ENCODE results near the gene EIF2D.

Gene EIF2D

DNA sequence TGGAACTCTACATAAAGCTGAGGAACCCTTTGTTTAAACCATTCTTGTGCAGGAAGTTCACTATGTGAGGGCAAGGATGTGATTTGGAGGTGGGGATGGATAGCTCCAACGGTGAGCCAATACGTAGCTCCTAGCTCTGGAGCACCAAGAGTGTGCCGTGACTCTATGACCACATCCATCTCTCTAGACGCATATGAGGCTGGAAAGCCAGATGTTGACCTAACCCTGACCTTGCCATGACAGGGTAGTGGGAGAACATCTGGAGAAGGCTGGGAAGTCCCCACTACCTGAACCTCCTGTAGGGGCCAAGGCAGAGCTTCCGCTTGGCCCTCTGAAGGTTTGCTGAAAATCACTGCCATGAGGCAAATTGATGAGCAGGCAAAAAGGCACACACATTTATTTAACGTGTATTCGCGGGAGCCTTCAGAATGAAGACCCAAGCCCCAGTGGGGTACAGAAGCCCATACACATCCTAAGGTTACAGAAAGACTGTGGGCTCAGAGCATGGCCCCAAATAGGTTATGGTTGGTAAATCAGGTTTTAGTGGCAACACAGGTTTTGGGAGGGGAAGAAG lies 43.4 kb downstream of the EIF2D start:
- DNase-seq: no peak

DNA sequence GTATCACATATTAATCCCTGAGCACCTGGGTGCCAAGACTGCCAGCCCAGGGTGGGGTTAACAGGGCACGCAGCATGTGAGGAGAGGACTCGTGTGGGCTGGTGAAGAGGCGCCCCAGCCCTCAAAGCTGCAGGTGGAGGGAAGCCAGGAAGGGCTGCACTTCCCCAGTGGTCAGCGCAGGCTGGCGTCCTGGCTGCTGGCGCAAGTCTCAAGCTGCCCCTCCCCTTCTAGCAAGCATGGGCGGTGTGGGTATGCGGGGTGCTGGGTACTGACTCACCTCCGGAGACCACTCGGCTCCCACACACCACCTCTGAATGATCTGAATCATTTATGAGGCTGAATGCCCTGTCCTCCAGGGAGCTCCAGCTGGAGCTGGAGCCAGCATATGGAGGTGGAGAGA lies 44.0 kb downstream of the EIF2D start:
- DNase-seq: no peak

DNA sequence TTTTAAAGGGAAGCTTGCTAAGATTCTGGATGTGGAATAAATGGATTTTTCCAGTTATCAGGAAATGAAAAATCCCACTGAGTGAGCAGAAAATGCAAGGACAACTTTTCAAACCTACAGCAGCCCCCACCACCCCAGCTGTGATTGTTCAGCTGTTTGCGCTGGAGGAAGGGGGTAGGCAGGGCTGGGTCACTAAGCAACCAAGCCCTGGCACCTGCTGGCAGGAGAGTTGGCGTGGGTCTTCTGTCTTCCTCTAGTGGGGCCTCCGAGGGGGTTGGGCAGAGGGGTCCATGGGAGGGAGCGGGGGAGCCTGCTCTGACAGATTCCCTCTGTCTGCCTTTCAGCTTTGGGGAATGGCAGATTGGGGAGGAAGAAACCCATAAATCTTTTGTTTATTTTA lies 45.3 kb downstream of the EIF2D start:
- no peak for DNase-seq

DNA sequence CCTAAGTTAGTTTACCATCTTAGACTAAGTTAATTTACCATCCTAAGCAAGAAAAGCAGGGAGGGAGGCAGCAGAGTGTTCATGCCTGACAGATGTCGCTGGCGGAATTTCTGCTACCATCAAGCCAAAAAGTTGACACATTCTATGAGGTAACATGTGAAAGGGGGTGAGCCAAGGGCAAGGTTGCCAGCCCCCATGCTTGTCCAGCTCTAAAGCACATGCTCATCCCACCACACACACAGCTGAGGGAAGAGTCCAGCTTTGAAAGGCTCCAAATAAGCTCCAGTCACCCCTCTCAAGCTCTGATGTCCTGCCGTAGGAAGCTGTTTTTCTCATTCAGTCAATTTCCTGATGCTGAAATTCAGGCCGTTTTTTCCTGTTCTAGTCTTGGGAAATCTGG lies 46.3 kb downstream of the EIF2D start:
- no peak for DNase-seq

DNA sequence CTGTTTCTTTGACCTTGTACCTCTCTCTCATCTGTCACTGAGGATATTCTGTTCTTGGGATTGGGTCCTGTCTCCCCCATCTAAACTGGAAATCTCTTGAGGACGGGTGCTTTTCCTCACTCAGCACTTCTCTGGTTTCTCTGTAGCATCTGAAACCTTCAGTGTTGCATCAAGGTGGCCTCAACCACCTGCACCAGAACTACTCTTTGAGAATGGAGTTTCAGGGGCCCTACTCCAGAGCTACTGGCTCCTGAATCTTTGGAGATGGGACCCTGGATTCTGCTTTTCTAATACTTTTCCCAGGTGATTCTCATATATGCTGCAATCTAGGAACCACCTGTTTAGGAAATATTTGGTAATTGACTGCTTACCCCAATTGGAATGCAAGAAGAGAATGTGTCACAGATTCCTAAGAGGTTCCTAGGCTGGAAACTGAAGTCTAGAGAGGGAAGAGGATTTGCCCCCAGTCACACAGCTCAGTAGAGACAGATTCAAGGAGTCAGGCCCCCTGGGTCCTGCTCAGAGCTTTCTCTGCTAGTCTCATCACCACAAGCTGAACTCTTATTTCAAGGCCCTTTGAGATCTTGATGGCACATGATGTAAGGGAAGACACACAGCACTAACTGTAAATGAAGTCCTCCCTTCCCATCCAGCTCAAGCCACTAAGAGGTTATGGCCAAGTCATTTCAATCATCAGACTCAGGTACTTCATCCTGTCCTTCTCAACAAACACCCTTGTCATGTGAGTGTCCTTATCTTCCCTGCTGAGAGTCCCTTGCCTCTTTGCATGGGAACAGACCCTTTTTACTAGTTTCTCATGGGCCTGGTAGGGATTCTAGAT lies 48.7 kb downstream of the EIF2D start:
- DNase-seq: no peak

DNA sequence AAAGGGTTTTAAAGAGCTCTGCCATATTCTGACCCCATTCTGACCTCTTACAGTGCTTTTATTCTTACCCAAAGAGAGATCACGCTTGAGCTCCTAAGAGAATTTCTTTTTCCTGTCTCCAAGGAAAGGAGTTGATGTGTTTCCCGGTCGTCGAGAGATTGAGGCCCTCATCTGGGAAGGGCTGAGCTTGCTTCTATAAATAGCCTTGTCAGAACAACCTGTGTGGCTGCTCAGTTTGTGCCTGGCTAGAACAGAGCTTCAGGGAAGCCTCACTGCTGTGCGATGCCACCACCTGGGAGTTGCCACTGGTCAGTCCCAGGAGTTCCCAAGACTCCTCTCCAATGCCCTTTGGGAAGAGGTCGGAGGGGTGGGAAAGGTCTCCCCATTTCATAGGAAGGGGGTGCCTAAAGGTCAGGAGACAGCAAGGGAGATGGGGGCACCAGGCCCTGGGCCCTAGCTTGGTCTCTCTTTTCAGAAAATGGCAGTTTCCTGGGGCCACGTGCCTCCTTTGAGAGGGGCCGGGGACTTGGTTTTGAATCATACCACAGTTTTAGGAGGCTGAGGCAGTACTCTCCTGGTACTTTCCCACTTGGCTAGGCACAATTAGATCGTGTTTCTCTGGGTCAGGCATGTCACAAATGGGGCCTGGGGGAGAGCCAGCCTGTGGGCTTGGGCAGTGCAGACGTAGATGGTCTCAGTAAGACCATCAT lies 52.1 kb downstream of the EIF2D start:
- DNase-seq: peak in 1 of 2 experiments; percentile 46

DNA sequence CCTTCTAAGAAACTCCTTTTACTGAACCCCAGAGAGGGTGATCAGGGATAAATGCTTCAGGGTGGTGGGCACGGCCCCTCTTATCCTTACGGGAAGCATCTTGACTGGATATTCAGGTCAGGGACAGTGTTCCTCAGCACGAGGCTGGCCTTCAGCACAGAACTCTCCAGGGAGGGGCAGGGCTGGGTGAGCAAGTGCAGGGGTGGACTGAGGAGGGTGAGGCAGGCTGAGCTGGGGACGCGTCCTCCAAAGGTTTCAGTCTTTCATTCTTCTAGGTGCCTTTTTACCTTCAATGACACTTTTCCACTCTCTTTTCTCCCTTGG lies 52.6 kb downstream of the EIF2D start:
- DNase-seq: peak in 1 of 2 experiments; percentile 17

DNA sequence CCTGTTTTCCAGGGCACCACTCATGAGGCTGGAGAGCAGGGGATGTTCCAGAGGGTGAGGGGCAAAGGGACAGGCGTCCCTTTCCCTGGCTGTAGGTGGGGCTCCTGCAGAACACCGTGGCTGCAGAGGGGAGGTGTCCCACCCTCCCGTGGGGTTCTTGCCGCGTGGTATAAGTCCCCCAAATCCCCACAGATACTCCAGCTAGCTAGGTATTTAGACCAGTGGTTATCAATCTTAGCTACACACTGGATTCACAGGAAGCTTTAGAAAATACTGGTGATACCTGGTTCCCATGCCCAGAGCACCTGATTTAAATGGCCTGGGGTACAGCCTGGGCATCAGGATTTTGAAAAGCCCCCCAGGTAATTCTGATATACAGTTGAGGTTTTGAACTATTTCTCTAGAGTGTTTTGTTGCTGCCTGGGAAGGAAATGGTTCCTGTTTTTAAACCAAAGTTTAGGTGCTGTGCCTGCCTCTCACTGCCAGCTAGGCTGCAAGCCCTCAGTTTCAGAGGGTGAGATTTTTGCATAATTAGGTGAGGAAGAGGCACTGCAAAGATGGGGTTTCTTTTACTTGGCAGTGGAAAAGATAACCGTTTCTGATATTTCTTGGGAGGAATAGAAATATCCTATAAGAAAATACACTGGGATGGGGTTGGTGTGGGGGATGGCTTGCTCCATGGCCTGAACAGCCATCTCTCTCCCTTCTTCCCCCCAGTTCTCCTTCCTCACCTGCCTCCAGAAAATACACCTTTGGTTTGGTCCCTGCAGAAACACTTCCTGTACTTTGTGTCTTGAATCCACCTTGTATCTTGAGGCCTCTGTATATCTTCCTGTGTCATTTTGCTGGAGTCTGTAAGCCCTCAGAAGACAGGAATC lies 53.2 kb downstream of the EIF2D start:
- peak in 1 of 2 experiments; percentile 14 for DNase-seq

DNA sequence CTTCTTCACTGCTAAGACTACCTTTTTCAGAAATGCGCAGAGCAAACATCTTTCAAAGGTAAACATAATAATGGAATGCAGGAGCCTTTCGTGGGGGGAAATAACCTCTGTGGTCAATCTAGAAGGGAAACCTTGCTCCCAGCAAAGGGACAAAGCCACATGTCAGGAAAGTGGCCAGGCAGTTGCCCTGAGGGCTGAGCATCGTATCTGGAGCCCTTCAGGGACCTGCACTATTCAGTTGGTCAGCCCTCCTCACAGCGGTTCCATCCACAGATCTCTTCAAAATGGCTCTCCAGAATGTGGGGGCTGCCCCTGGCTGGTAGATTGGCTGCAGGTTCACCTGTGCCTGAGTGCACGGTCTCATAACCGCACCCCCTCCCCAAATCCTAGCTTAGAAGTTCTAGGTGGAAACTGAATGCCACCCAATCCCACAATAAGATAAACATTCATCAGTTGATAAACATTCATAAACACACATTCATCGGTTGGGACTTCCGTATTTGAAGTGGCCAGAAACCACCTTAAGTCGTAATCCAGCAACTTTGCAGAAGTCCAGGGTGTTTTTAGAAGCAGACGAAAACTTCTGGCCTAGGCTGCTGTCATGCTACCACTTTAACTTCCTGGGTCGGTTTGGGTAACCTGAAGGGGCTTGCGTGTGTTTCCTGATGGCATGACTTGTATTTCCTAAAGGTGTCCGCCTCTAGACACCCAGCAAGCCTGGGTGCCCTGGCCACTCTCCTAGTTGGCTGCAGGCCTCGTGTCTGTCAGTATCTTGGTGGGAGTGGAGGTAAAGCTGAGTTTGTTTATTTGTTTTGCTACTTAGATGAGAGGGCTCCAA lies 54.4 kb downstream of the EIF2D start:
- peak in 1 of 2 experiments; percentile 26 for DNase-seq

DNA sequence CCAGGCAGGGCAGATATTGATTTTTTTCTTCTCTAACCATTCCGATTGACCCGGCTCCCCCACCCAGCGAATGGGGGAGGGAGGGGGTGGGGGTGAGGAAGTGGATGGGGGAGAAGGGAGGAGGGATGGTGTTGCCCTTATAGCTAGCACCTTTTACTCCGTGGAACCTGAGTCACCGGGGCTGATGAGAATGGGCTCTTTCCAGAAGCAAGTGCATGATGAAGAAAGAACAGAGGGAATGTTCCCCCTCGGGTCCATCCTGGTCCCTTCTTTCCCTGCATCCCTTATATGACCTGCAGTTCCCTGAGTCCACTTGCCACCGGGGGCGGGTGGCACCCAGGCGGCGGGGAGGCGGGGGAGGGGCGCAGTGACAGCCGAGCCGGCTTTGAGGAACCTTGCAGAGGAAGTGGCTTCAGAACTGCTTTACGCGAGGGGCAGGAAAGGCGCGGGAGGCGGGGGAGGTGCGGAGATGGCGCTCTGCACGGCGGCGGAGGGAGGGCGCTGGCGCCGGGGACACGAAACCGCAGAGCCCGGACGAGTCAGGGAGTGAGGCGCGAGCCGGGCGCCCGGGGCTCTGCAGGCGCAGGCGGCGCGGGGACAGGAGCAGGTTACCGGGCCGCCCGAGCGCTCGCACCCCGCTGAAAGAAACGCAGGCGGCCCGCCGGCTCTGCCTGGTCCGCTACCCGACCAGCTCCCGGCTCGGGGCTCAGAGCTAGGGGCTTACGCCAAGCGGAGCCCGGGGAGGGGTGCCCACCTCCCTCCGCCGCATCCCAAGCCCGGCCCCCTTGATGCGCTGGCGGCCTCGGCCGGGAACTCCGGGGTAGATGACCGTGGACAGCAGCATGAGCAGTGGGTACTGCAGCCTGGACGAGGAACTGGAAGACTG lies 55.3 kb downstream of the EIF2D start:
- DNase-seq: peak; percentile 25 to 77

DNA sequence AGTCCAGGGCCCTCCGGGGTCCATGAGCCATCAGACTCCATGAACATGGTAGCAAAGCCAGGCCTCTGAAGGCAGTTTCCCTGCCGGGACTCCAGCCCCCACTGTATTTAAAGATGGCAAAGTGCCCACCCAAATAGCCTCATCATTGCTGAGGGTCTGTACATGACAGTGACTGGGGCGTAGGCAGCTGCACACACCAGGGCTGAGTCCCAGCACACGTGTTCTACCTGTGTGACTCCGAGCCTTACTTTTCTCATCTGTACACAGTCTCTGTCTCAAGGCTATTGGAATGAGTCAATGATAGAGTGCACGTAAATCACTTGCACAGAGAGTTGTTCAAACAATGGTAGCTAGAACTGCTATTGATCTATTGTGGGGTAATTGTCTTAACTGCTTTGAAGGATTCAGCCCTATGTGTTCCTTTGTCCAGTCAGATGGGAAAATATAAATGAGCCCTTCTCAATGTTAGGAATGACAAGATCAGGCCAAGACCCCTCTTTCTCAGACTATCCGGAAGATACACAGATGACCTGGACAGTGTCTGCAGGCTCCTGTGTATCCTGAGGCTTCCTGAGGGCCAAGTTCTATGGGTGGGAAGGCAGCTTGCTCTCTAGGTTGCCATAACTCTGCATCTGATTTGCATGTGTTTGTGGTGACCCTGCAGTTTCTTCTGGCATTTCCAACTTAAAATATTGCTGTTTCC lies 56.1 kb downstream of the EIF2D start:
- DNase-seq: peak; percentile 35 to 66

DNA sequence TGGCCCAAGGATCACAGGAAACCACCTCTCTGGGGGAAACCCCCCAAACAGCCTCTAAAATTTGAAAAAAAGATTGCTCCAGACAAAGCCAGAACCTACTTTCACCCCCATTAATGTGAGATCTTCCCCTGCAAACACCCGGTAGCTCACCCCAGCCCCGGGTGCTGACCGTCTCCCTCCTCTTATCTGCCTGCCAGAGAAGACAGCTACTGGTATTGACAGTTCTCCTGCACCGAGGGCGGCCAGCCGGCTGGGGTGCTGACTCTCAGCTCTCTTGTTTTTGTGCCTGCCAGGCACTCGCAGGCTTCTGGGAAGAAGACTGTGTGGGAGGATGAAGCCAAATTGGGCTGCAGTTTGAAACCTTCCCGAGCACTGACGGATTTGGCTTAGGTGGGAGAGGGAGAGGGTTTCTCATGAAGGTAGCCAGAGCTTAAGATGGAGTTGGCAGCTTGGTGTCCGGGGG lies 56.8 kb downstream of the EIF2D start:
- no peak for DNase-seq

DNA sequence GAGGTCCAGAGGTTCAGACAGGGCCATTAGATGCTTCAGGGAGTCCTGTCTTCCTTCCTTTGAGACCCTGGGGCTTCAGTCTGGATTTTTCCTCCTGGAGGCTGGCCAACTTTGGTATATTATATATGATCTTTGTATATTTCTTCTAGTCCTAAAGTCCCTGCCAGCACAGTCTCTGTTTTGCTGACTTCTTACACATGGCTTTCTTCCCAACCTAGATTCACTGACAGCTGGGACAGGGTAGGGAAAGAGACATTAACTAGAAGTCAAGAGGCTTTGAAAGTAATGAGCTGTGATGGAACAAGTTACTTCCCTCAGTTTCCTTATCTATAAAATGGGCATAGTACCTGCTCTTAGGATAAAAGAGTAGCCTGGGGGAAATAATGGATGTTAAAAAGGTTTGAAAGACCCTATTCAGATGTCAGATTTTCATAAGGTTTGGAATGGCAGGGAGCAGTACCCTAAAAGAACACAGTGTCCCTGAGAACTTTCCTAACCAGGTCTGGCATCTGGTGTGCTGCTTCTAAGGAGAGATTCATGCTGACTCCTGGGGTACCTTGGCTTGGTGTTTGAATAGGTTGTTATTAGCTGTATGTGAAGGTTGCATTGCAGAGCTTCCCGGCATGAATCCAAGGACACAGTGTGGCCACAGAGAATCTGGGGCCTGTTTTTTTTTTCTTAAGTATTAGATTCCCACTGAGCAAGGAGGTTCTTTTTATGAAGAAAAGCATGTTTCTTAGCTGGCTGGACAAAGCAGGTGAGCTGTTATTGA lies 57.4 kb downstream of the EIF2D start:
- no peak for DNase-seq

DNA sequence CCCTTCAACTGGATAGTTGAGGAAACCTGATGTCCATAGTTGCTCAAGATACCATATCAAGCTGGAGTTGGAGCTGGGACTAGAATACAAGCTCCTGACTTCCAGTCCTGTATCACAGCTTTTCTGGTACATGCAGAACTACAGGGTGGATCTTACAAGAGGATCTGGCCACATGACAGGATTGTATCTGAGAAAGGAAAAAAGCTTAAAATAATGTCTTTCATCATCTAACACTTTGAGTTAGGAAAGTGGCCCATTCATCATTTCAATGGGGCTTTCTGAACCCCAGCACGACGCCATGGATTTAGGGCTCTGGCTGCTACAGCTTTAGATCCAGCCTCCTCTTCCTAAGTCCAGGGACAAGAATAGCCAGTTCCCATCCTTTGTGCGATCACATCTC lies 58.1 kb downstream of the EIF2D start:
- no peak for DNase-seq

DNA sequence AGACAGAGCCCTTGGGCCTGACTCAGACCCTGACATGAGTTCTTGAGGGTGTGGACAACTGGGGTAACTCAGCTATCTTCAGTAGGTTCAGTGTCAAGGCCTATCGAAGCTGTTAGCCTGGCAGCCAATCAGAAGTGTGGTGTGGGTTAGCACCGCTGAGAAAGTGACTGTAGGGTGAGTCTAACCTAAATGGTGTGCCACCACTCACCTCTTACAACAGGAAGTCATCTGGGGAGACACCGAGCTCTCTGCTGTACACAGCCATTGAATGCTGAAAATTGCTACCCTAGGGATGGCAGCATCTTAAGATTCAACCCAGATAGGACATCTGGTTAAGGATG lies 60.3 kb downstream of the EIF2D start:
- DNase-seq: no peak

DNA sequence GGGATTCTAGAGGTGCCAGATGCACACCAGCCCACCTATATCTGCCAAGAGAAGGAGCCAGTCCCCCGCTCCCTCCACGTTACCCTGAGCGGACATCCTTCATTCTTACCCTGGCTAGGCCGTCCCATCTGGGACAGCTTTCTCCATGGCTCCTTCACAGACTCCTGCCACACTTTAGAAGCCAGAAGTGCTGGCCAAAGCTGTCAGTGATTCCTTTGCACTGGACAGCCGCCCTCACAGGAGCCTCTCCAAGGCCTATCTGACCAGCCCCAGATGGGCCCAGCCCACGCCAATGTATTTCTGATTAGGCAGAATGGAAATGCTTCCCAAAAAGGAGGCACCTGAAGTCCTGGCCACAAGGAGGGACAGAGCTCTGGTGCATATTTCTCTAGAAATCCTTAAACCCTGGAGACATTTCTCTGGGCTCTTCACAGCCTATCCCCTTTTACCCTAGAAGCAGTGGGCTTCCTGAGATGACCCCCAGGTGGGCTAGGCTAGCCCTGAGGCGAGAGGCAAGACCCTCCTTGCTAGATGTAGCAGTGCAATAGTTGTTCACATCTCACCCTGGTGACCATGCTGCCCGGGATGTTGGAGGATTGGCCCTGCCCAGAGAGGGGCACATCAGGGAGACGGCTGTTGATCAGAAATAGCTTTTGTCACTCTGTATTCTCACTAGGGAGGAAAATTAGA lies 60.8 kb downstream of the EIF2D start:
- DNase-seq: no peak

DNA sequence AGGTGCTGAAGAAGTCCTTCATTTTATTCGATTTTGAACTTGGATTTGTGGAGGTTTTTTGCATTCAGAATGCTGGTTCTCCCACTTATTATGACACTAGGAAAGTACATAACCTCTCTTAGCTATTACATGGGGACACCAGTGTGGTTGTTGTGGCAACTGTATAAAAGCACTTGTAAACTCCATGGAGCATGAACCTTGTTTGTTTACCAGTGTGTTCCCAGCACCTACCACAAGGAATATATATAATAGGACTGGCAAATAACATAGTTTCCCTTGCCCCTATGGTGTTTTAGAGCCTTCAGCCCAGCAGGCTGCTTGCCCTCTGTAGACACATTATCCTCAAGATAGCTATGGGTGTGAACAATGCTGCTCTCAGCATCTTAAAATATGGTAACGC lies 61.8 kb downstream of the EIF2D start:
- DNase-seq: peak; percentile 11 to 42

DNA sequence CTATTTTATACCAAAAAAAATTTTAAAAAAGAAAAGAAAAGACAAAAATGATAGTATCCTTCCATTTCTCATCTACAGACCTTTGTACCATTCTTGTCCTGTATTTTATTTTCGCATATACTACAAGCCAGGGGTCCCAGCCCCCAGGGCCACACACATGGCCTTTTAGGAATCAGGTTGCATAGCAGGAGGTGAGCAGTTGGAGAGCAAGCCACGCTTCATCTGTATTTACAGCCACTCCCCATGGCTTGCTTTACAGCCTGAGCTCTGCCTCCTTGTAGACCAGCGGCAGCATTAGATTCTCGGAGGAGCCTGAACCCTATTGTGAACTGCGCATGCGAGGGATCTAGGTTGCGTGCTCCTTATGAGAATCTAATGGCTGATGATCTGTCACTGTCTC lies 65.2 kb downstream of the EIF2D start:
- DNase-seq: no peak

DNA sequence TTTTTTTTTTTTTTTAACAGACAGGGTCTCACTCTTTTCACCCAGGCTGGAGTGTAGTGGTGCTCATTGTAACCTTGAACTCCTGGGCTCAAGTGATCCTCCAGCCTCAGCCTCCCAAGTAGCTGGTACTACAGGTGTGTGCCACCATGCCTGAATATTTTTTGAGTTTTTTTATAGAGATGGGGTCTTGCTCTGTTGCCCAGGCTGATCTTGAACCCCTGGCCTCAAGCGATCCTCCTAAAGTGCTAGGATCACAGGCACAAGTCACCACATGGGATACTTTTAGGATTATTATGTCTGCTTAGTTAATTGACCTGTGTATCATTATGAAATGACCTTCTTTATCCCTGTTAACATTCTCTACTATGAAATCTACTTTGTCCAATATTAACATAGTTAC lies 66.9 kb downstream of the EIF2D start:
- DNase-seq: no peak

Data from NCI-H526 (cell line).